ENCODE data around the gene MVB12B. TPM values are rescaled to one million over a fixed set of nuclear protein-coding genes. Genes with fewer than 3 reads are reported as not detected.

MVB12B gene
- total and polyA plus RNA-seq, 2 of the 13 experiments (the other 11 are each of a cell fraction or from before 2014, with no cell fraction given), result 12.1 to 30.1 TPM

DNA sequence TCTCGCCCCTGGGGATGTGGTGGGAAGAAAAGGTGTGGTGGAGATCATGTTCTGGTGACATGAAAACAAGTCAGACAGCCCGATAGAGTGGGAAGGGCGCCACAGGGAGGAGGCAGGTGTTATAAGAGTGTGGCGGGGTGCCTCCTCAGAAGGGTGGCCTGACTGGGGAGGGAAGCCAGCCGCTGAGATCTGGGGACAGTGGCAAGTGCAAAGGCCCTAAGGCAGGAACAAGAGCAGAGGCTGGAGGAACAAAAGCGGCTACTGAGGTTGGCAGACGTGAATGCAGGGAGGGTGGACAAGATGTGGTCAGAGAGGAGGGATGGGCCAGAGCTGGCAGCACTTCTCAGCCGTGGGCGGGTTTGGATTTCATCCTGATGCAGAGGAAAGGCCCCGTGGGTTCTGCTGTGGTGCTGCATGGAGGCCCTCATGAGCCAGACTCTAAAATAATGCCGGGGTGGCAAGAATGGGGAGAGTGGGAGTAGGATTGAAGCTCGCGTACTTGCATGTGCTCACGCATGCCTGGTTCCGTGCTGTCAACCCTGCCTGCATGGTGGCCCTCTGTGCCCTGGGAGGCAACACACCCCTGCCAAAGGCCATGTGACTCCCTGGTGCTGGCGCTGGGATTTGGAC lies 89.2 kb downstream of the MVB12B start (continued):
- TF ChIP-seq NFATC3 (CRISPR knock-in tag; IDR thresholded peaks at IDR 0.05), result no peak
- TF ChIP-seq ZNF567 (CRISPR knock-in tag; IDR thresholded peaks at IDR 0.05; ENCODE audit: borderline replicate concordance), result no peak
- no peak for TF ChIP-seq ZNF761 (CRISPR knock-in tag; conservative IDR thresholded peaks at IDR 0.05)
- no peak for TF ChIP-seq SNAI1 (CRISPR knock-in tag; IDR thresholded peaks at IDR 0.05; ENCODE audit: borderline replicate concordance)
- TF ChIP-seq MTF2 (CRISPR knock-in tag; IDR thresholded peaks at IDR 0.05; ENCODE audit: borderline replicate concordance), result no peak

- POLR2A ChIA-PET, result no interaction called here
- no peak overlapping the region for H3K27ac ChIP-seq (ENCODE audit: extremely low read length, insufficient read depth, low read length)
- no peak for ATAC-seq
- H3K4me1 ChIP-seq (ENCODE audit: insufficient read depth, low read length), result 0 out of 2 replicates have a peak, but pooled peaks cover 4% of the 10 kb centered on the region
- no peak overlapping the region for H3K4me2 ChIP-seq (ENCODE audit: low read depth, low read length)
- FAIRE-seq, result no peak
- in situ Hi-C loops (cut with HindIII; ENCODE audit: extremely low pct_ligation_motif_present, low pct_unique_long_range_greater_than_20kb), result no loop called here
- no peak overlapping the region for H2AFZ ChIP-seq (ENCODE audit: low read length)
- TF ChIP-seq, protein P1, sequence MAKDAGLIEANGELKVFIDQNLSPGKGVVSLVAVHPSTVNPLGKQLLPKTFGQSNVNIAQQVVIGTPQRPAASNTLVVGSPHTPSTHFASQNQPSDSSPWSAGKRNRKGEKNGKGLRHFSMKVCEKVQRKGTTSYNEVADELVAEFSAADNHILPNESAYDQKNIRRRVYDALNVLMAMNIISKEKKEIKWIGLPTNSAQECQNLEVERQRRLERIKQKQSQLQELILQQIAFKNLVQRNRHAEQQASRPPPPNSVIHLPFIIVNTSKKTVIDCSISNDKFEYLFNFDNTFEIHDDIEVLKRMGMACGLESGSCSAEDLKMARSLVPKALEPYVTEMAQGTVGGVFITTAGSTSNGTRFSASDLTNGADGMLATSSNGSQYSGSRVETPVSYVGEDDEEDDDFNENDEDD (CRISPR knock-in tag; IDR thresholded peaks at IDR 0.05; ENCODE audit: borderline replicate concordance), result no peak
- TF ChIP-seq ATF4 (CRISPR knock-in tag; IDR thresholded peaks at IDR 0.05), result peak in 1 of 2 experiments; percentile 67; a peak in 1 of 4 replicates
- CTCF ChIA-PET (ENCODE audit: low intra/inter-chr PET ratio, low total read pairs), result no interaction called here
- no peak overlapping the region for H3K4me3 ChIP-seq (replicated peaks in 1 of 3; ENCODE audit: insufficient read depth in 1 of 3, low read depth in 2 of 3, low read length in 3 of 3)
- intact Hi-C loops (cut with micrococcal nuclease; ENCODE audit: unreplicated experiment), result no loop called here
- H3K9me3 ChIP-seq (ENCODE audit: low read length), result no peaks in the 10 kb centered on the region
- H3K9ac ChIP-seq (ENCODE audit: insufficient read depth, low read depth, low read length), result no peak overlapping the region
- BruUV-seq (replicated peaks), result no TSS peak
- H4K20me1 ChIP-seq (ENCODE audit: insufficient read depth, low read length), result no peaks in the 10 kb centered on the region
- peaks cover 7 to 30% of the 10 kb centered on the region in 2 experiments; a peak in 4 of 5 replicates for H3K36me3 ChIP-seq (replicated peaks in 1 of 2; ENCODE audit: control insufficient read depth in 1 of 2, insufficient read depth in 2 of 2, low read length in 2 of 2)
- no peaks in the 10 kb centered on the region for H3K79me2 ChIP-seq (ENCODE audit: insufficient read depth, low read length)
- DNase-seq (ENCODE audit: low spot score), result no peak
- no peaks in the 10 kb centered on the region for H3K27me3 ChIP-seq (ENCODE audit: control insufficient read depth in 1 of 2, insufficient read depth in 2 of 2, low read length in 2 of 2)
These were observed 90.4 kb downstream of the MVB12B start for GRCh38 chr9:126417043-126417442.
